ENCODE results near the gene IRF9. TPM values are rescaled to one million over a fixed set of nuclear protein-coding genes. Genes with fewer than 3 reads are reported as not detected.

The IRF9 gene
- total and polyA plus RNA-seq, 2 of the 13 experiments (the other 11 are each of a cell fraction or from before 2014, with no cell fraction given) = 14.9 to 49.7 TPM

DNA sequence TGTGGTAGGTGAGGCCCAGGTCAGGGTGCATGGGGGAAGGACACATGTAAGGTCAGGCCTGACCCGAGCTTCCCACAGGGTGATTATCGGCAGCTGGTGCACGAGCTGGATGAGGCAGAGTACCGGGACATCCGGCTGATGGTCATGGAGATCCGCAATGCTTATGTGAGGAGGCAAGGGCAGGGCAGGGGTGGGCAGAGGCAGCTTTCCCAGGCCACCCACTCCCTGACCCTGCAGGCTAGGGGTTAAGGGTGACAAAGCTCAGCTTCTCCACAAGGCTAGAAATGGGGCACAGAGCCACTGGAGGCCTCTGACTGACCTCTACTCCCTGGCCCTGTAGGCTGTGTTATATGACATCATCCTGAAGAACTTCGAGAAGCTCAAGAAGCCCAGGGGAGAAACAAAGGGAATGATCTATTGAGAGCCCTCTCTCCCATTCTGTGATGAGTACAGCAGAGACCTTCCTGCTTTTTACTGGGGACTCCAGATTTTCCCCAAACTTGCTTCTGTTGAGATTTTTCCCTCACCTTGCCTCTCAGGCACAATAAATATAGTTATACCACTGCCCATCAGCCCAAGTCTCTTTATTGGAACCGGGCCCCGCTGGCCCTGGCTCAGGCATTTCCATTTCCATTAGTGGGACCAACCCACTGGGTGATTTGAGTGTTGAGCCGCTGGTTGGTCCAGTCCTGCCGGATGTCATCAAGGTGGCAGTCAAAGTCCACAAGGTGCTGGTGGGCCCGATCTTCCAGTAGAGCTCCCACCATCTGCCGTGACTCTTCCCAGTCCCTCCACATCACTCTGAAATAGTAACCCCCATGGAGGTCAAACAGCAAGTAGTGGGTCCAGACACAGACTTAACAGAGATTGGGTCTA, 22.4 kb upstream of the IRF9 start (continued):
- TF ChIP-seq, protein P1, sequence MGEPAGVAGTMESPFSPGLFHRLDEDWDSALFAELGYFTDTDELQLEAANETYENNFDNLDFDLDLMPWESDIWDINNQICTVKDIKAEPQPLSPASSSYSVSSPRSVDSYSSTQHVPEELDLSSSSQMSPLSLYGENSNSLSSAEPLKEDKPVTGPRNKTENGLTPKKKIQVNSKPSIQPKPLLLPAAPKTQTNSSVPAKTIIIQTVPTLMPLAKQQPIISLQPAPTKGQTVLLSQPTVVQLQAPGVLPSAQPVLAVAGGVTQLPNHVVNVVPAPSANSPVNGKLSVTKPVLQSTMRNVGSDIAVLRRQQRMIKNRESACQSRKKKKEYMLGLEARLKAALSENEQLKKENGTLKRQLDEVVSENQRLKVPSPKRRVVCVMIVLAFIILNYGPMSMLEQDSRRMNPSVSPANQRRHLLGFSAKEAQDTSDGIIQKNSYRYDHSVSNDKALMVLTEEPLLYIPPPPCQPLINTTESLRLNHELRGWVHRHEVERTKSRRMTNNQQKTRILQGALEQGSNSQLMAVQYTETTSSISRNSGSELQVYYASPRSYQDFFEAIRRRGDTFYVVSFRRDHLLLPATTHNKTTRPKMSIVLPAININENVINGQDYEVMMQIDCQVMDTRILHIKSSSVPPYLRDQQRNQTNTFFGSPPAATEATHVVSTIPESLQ (CRISPR knock-in tag; conservative IDR thresholded peaks at IDR 0.05) = no peak
- TF ChIP-seq ZNF775 (CRISPR knock-in tag; IDR thresholded peaks at IDR 0.05; ENCODE audit: borderline replicate concordance) (no peak), RBM39 (IDR thresholded peaks at IDR 0.05; ENCODE audit: low read depth, low read length, poor library complexity, severe bottlenecking) (no peak), SAP130 (CRISPR knock-in tag; IDR thresholded peaks at IDR 0.05; ENCODE audit: low read depth) (peak; percentile 10; the same call in 1 of the 2 replicates), NR2F2 (IDR thresholded peaks at IDR 0.05; ENCODE audit: borderline replicate concordance, low read depth) (no peak), PAX8 (CRISPR knock-in tag; IDR thresholded peaks at IDR 0.05; ENCODE audit: borderline replicate concordance) (no peak), NCOR1 (IDR thresholded peaks at IDR 0.05; ENCODE audit: borderline replicate concordance, low read length) (no peak), ZNF569 (CRISPR knock-in tag; IDR thresholded peaks at IDR 0.05; ENCODE audit: borderline replicate concordance) (no peak), MXI1 (IDR thresholded peaks at IDR 0.05; ENCODE audit: borderline replicate concordance, low read depth, low read length) (no peak), YEATS2 (CRISPR knock-in tag; IDR thresholded peaks at IDR 0.05; ENCODE audit: borderline replicate concordance) (no peak), ZBTB3 (CRISPR knock-in tag; IDR thresholded peaks at IDR 0.05; ENCODE audit: borderline replicate concordance, low read depth) (no peak), ZNF33A (CRISPR knock-in tag; IDR thresholded peaks at IDR 0.05; ENCODE audit: borderline replicate concordance) (no peak), ZNF841 (CRISPR knock-in tag; IDR thresholded peaks at IDR 0.05; ENCODE audit: borderline replicate concordance) (no peak), HES4 (CRISPR knock-in tag; IDR thresholded peaks at IDR 0.05; ENCODE audit: borderline replicate concordance) (no peak)
- TF ChIP-seq, protein P2, sequence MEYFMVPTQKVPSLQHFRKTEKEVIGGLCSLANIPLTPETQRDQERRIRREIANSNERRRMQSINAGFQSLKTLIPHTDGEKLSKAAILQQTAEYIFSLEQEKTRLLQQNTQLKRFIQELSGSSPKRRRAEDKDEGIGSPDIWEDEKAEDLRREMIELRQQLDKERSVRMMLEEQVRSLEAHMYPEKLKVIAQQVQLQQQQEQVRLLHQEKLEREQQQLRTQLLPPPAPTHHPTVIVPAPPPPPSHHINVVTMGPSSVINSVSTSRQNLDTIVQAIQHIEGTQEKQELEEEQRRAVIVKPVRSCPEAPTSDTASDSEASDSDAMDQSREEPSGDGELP (IDR thresholded peaks at IDR 0.05; ENCODE audit: borderline replicate concordance, low read depth) = no peak
- TF ChIP-seq, protein P3, sequence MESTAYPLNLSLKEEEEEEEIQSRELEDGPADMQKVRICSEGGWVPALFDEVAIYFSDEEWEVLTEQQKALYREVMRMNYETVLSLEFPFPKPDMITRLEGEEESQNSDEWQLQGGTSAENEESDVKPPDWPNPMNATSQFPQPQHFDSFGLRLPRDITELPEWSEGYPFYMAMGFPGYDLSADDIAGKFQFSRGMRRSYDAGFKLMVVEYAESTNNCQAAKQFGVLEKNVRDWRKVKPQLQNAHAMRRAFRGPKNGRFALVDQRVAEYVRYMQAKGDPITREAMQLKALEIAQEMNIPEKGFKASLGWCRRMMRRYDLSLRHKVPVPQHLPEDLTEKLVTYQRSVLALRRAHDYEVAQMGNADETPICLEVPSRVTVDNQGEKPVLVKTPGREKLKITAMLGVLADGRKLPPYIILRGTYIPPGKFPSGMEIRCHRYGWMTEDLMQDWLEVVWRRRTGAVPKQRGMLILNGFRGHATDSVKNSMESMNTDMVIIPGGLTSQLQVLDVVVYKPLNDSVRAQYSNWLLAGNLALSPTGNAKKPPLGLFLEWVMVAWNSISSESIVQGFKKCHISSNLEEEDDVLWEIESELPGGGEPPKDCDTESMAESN (CRISPR knock-in tag; conservative IDR thresholded peaks at IDR 0.05) = no peak
- TF ChIP-seq, protein P4, sequence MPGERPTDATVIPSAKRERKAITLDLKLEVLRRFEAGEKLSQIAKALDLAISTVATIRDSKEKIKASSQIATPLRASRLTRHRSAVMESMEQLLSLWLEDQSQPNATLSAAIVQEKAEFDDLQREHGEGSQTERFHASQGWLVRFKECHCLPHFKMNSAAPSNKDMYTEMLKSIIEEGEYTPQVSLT (CRISPR knock-in tag; IDR thresholded peaks at IDR 0.05; ENCODE audit: borderline replicate concordance, low read depth) = no peak
- TF ChIP-seq, protein P5, sequence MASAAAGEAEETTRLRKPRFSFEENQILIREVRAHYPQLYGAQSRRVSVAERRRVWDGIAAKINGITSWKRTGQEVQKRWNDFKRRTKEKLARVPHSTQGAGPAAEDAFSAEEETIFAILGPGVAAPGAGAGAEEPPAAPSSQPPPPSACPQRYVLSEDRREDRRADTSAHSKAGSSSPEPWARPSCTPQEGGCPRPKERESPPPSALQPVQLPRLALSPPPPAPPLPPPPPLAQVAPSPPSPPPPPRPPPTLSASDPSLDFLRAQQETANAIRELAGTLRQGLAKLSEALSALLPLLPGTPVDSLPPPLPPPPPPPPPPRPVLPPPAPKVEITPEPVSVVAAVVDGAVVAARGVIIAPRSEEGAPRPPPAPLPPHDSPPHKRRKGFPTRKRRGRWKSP (CRISPR knock-in tag; IDR thresholded peaks at IDR 0.05) = no peak
- TF ChIP-seq, protein P6, sequence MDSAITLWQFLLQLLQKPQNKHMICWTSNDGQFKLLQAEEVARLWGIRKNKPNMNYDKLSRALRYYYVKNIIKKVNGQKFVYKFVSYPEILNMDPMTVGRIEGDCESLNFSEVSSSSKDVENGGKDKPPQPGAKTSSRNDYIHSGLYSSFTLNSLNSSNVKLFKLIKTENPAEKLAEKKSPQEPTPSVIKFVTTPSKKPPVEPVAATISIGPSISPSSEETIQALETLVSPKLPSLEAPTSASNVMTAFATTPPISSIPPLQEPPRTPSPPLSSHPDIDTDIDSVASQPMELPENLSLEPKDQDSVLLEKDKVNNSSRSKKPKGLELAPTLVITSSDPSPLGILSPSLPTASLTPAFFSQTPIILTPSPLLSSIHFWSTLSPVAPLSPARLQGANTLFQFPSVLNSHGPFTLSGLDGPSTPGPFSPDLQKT (CRISPR knock-in tag; IDR thresholded peaks at IDR 0.05; ENCODE audit: borderline replicate concordance) = no peak

Measured in HepG2 (cell line).